Stimulated activated CD8-positive, alpha-beta memory T cell treated with anti-CD3 and anti-CD28 coated beads, Interleukin-7, amount 100 ng/mL, for 48 hours (primary cell): ENCODE data around the gene FOXC2.
A peak's percentile ranks its signal among the peaks of the same experiment; 100 is the strongest.

Experiments
- DNase-seq, 2 donors: peaks; one replicate each; pipeline ENCODE4 v3.0.0-alpha.2; 2020; ENCODE audit warnings: low read depth in 1 of 2; ENCODE audit errors: extremely low read depth in 1 of 2

The FOXC2 gene

DNA sequence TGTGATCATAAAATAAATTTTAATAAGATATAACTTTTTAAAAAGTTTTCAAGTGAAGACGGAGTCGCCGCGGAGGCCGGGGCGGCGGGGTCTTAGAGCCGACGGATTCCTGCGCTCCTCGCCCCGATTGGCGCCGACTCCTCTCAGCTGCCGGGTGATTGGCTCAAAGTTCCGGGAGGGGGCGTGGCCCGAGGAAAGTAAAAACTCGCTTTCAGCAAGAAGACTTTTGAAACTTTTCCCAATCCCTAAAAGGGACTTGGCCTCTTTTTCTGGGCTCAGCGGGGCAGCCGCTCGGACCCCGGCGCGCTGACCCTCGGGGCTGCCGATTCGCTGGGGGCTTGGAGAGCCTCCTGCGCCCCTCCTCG, at the start of gene FOXC2:
FOXC2 (plus strand) TSS at position 229 of the 365 bp plus-strand sequence. CDS start 507 bp downstream, outside the sequence.
- DNase-seq: peak in 1 of 2 donors; percentile 15

DNA sequence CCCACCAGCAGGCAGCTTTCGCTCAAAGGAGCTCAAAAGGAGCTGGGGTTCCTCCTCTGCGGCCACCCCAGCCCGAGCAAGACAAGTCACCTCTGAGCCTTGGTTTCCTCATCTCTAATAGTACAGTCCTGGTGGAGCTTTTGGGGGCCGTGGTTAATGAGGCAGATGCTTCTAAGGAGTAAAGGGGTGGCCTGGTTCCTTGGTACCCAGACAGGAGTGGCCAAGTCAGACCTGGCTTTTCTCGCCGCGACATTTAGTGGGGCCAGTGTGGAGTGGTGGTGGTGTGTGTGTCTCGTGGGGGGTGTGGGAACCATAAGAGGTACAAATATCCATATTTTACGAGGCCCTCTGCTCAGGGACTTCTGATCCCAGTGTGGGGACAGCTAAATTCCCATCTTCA, 49.6 kb upstream of the FOXC2 start:
- DNase-seq: no peak

DNA sequence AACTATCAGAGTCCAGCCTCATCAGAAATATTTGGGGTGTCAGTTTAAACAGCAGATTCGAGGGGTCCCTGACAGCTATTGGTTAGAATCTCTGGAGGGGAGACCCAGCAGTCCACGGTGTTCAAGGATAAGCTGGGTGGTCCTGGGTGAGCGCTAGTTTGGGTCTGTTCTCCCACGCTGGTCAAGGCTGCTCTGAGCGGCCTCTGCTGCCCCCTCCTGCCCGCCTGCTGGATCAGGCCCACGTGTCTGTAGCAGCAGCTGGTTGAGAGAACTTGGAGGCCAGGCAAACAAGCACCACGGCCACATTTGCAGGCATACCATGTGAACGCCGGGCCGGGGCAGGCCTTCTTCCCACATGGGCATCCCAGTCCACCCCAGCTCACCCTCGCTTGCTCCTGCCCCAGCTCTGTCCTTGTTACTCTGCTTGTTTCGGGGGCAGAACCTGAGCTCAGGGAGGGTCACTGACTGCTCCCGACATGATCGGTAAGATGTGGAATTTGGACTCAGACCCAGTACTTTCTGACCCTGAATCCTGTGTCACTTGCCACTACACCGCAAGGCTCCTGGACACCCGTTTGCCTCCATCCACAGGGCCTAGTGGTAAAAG, 48.9 kb upstream of the FOXC2 start:
- DNase-seq: no peak

DNA sequence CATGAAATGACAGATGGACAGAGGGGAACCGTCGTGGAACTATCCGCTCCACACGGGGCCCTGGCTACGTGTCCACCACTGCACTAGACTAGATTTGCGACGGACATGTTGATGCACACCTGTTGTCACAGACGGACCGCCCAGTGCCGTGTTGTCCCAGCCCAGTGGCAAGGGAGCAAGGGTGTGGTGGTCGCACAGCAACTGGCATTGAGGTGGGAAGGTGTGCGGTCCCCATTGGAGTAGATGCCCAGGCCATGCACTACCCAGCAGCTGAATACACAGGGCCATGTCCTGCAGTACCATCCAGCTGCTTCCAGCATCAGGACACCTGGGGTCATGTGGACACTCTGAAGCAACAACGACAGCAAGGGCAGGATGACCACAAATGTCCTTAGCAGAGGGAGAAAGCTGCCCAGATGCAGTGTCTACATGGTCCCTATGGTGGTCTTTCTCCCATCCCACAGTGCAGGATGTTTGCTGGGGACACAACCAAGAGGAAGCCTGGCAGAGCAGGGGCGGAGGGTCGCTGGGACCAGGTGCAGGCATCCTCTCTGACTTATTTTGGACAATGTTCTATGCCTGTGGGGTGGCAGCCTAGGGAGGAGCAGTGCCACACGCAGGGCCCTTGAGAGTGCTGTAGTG, 47.5 kb upstream of the FOXC2 start:
- DNase-seq: no peak

DNA sequence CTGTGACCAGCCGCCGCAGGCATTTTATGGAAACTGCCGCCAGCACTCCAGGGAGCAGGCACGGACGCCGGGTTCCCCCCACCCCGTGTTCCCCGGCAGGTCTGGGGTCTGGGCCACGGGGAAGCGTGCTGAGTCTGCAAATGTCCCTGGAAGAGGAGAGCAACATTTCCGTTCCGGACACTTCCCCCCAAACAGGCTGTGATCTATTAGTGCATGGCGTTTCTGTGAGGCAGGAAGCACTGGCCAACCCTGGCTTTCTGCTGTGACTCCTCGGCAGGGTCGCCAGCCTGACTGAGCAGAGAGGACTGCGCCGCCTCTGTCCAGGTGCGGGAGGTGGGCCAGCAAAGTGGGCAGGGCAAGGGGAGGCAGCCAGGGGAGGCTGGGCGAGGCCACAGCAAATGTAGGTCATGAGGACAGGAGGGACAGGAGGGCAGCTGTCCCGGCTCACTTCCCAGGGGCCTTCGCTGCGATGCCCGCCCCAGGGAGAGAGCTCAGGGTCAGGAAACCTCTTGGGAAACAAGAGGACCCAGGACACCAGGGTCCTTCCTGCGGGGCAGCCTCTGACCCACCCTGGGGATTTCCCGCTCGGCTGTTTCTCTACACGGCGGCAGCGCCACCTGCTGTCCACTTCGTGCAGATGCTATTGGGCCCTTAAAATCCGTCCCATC, 46.8 kb upstream of the FOXC2 start:
- no peak for DNase-seq

DNA sequence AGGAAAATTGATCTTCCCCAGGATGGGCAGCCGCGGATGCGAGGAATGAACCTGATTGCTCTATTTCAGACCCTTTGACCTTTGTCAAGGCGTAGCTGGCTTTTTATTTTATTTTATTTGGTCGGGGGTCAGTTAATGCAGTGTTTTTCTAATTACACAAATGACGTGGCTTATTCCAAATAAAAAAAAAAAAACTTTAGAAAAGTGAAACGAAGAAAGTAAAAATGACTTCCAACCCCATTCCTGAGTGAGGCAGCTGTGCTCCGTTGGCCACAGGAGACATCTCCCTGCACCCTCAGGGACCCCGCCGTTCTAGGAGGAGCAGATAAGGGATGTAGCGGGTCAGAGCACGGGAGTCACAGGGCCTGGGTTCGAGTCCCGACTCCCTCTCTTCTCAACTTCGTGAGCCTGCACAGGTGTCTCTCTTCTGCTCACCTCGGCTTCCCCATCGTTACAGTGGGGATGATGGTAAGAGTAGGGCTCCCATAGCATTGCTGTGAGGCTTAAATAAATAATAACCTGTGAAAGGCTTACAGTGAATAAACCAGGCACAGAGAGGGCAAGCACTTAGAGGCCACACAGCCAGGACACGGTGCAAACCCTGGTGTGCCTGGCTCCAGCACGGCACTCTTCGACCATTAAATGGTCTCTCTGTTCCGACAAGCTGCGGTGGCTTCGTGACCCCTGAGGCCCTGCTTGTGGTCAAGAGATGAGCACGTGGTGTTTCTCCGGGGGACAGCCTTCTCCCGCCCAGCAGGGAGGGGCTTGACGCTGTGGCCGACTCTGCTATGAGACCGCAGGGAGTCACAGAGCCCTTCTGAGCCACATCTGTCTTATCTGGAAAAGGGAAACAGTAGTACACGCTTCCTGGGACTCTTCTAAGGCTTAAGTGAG, 46.1 kb upstream of the FOXC2 start:
- DNase-seq: no peak

DNA sequence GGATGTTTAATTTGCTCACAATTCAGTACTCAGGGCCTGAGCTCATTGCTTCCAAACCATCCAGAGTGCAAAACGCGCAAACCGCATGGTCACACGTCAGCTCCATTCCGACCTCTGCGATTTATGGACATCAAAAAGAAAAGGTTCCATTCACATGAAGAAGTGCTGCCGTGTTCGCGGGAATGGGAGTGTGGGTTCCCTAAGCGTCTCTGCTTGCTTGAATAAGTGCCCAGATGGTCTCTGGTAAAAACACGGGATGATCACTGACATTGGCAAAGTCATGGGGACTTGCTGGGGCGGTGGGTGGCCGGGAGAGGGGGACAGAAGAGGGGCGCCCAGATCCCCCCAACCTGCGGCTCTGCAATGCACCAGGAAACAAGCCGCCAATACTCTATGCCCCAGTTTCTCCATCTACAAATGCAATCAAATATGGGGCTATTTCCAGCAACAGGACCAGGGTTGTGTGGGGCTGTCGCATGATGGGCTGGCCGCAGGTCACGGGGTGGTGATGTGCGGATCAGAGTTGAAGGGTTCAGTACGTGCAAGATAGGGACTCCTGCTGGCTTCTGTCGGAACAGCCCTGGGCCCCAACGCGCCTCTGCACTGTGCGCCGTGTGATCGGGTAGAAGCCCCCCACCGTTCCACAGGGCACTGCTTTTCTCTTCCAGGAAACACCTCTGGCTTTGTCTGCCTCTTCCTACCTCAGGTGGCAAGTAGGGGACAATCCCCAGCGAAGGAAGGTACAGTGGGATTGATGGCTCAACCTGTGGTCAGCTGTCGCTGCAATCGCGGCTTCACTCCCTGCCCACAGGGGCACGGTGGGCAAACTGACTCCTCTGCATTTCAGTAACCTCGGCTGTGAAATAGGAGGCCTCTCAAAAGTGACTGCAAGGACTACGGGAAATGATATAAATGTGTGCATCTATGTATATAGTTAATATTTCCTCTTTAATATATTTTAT, 45.1 kb upstream of the FOXC2 start:
- DNase-seq: no peak

DNA sequence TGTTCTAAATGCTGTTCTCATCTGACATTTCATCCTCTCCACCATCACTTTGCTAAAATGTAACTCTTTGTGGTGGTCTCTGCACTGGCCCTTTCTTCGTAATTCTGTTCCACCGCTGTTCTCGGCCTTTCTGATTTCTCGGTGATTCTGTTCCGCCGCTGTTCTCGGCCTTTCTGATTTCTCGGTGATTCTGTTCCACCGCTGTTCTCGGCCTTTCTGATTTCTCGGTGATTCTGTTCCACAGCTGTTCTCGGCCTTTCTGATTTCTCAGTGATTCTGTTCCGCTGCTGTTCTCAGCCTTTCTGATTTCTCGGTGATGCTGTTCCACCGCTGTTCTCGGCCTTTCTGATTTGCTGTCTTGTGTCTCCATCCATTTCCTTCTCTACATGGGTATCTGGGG, 44.0 kb upstream of the FOXC2 start:
- no peak for DNase-seq

DNA sequence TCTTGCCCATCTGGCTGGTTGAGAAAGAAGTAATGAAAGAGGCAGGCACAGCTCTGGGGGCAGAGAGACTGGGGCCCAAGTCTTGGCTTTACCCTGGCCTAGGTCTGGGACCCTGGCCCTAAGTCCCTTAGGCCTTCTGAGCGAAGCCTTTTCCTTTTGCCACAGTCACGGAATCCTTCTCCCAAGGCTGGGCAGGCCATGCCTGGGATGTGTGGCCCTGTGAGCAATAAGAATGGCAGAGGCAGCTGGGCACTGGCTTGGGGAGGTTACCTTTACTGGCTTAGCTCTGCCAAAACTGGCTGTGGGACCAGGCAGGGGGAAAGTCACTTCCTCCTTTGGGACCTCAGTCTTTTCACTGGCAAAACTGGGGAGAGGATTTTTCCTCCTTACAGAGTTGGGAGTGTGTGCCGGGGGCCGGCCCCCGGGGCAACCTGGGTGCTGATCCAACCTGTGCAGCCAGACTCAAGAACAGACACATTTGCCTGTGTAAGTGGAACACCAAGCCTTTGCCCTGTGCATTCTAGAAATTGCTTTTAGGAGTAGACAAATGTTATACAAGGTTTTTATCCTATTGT, 43.4 kb upstream of the FOXC2 start:
- DNase-seq: no peak

DNA sequence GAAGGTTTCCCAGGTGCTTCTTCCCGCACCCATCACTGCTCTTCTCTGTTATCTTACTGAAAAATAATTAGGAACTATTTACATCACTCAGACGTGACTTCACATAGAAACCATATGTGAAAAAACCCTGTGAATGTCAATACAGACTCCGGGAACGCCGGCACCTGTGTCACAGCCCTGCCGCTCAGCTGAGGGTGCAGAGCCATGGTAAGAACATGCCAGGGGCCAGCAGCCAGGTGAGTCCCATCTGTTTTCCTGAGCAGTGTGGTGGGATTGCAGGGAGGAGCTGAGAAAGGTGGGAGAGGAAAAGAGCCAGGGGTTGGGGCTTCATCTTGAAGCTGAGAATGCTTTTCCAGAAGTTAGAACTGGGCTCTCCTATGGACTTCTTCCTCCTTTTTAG, 42.6 kb upstream of the FOXC2 start:
- no peak for DNase-seq

DNA sequence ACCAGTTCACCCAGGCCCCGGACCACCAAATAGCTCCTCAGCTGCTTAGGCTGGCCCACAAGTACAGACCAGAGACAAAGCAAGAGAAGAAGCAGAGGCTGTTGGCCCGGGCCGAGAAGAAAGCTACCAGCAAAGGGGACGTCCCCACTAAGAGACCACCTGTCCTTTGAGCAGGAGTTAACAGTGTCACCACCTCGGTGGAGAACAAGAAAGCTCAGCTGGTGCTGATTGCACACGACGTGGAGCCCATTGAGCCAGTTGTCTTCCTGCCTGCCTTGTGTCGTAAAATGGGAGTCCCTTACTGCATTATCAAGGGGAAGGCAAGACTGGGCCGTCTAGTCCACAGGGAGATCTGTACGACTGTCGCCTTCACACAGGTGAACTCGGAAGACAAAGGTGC, 40.9 kb upstream of the FOXC2 start:
- no peak for DNase-seq

DNA sequence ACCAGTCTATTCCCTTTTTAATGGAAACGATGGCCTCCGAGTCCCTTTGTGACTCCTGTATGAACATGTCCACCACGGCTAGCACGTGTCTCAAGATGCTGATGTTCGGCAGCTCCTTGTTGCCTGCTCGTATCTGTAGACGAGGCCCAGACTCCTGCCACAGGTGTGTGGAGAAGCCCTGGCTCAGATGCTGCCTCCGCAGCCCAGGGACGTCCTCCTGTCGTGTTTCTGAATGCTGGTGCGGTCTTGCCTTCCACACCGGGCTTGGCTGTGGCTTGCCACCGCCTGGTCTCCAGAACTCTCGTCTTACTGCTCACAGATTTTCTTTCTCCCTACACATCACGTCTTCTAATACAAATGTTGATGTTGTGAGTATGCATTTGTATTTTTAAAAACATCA, 39.3 kb upstream of the FOXC2 start:
- no peak for DNase-seq

DNA sequence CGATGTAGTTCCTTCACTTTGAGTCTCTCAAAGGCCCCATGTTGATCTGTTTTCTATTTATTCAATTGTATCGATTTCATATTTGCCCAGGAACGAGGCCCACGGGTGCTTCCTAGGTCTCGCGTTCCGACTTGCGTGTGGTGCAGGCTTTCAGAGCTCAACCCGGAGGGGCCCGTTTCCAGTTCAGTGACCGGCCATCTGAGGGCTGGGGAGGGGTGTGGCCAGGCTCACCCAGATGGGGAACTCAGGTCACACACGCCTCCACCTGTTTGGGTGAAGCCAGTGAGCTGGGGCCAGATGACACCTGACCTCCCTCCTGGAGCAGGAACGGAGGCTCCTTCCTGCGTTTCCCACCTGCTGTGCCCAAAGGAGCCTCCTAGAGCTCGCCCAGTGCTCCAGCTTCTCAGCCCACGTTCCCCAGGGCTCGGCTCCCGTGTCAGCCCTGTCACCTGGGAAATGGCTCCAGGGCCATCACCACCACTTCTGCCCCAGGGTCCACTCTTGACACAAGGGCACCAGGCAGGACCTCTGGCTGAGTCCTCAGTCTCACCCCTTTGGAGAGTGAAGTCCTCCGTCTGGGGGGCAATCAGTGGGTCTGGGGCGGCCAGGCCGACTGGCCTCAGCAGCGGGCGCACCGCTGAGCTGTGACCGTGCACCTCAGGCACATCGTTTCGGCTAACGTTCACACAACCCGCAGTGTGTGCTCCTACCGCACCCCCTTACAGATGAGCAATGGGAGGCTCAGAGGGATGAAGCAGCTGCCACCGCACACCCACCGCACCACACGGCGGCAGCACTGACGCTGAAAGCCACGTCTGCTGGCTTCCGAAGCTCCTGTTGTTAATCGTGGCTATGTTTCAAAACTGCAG, 38.3 kb upstream of the FOXC2 start:
- no peak for DNase-seq

DNA sequence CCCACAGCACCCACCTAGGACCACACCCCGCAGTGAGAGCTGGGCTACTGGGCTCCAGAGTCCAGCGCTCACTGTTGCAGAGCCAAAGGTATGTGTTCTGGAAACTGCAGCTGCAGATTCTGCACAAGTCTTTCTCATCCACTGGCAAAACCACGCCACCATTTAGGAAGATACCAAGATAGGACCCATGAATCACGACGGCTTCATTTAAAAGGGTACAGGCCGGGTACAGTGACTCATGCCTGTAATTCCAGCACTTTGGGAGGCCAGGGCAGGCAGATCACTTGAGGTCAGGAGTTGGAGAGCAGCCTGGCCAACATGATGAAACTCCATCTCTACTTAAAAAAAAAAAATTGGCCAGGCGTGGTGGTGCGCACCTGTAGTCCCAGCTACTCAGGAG, 37.5 kb upstream of the FOXC2 start:
- DNase-seq: no peak

DNA sequence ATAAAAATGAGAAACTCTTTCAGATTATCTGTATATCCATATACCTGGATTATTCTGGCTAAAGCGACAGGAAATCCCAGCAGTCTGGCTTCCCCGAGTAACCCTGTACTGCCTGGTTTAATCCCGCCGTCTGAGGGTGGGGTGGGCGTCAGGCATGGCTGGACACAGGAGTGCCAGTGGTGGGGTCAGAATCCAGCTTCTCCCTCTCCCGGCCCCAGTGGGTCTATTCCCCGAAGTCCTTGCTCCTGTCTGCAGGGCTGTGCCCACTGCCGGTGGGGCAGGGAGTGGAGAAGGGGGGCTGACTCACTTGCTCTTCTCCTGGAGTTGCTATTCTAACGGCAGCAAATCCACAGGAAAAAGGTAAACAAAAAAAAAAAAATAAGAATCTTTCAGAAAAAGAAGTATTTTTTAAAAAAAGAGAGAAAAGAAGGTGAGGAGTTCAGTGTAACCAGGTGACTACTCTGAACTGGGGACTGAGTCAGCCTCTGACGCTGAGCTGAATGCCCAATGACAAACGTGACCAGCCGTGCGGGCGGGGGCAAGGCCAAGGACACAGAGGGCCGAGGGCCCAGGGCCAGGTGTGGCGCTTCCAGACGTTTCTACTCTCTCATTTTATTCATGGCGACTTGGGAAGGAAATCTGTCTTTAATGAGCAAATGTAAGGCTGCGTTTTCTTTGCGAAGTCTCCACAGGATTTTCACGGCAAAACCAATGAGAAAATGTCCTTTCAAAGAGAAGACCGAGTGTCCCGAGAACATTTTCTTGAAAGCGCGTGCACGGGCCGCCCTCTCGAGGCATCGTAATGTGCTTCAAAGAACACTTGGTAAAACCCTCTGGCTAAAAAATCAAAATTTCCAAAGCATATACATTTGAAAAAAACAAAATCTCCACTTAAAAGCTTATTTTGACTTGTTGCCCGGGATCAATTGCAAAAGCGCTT, 36.1 kb upstream of the FOXC2 start:
- DNase-seq: no peak

DNA sequence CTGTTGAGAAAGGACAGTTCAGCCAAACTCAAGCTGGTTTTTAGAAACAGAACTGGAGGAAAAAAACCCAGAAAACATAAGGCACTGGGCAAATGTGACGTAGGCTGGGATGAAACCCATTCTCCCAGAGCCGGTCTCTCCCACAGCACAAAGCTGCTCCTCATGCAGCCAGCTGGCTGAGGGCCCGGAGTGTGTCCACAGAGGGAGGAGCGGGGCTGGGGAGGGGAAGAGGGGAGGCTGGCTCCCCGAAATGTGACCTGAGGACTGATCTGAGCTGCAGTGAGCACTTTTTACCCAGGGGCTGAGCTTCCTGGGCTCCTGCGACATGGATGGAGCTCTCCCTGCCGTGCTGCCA, 35.5 kb upstream of the FOXC2 start:
- no peak for DNase-seq

DNA sequence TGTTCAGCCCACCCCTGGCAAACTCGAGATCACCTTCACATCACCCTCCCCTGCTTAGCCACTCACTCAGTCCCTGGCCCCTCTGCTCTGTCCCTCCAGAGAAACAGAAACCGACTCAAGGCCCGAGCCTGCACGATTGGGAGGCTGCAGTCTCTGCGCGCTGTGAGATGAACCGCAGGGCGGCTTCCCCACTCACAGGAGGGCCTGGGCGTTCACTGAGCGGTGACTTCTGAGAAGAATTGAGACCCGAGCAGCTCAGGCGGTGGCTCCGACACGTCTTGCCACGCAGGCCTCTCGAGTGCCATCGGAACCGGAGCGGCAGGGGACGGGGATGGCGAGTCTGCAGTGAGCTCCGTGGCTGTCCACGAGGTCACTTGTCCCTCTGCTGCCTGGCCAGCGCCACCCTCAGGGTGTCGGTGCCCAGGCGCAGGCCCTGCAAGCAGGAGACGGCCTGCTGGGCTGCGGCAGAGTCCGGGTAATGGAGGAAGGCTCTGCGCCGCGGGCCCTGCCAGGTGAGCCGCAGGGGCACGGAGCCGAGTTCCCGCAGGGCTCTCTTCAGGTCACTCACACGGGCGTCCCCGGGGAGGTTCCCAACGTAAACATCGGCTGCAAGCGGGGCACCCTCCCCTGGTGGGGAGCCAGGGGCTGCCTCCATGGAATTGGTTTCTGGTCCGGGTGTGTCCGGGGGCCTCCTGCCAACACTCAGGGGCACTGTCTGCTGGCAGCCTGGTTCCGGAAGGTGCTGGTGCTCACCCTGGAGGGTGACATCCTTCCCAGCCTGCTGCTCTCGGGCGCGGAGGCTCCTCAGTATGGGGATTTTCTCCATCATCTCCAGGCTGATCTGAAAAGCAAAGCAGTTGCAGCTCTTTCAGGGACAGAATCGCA, 34.7 kb upstream of the FOXC2 start:
- no peak for DNase-seq
